GM18498 (cell line): ENCODE data around the gene LHFPL3.
"Not testable (repeated sequence)": the region's sequence is repeated elsewhere in the genome, so short reads cannot be mapped to it uniquely, and the experiment has no call there.

Experiments
- ATAC-seq: cut with Tn5 transposase; IDR thresholded peaks from one replicate; pipeline ENCODE4 v1.9.1; 2021; ENCODE audit warnings: mild to moderate bottlenecking, moderate library complexity; ENCODE audit not compliant: unreplicated experiment

Gene LHFPL3

GRCh38 chr7:104923010-104923421 is 594.6 kb downstream of the LHFPL3 start:
- peak; percentile 96 for ATAC-seq

- ATAC-seq = not testable (repeated sequence)
These were observed 597.8 kb downstream of the LHFPL3 start for GRCh38 chr7:104926189-104926588.

DNA sequence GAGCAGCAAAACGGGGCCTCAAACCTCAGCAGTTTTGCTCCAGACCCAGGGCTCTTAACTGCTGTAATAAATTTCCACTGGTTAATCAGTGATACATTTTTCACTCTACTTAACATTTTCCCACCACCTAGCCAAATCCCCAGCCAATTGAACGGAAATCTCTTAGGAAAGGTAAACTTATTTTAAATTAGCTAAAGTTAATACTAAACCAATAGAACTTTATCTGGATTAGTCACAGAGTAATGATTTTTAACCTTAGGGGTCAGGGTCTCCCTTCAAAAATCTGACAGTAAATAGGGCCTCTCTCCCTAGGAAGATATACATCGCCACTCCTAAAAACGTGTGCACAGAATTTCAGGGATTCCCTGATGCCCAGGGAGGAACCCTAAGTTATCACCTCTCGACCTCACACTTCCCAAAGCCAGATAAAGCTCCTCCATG is 598.2 kb downstream of the LHFPL3 start:
- ATAC-seq = no peak

- no peak for ATAC-seq
These were observed 598.7 kb downstream of the LHFPL3 start for GRCh38 chr7:104927055-104927454.

DNA sequence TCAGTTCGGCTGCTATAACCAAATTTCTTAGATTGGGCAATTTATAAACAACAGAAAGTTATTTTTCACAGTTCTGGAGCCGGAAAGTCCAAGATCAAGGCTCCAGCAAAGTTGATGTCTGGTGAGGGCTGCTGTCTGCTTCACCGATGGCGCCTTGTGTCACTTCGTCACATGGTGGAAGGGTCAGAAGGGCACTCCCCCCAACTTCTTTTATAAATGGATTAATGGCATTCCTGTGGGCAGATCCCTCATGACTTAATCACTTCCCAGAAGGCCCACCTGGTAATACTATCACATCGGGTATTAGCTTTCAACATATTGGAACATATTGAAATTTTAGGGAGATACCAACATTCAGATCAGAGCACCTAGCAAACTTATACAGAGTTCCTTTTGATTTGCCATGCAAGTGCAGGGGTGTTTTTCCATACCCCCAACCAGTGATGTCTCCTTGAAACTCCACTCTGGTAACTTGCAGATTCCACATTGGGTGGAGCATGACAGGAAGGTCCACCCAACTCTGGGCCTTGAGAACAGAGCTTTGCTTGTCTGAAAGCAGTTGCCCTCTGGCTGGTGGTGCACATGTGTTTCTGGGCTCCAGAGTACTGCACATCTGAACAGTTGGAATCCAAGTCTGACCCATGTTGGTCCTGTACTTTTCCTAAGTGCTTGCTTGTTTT is 600.5 kb downstream of the LHFPL3 start:
- no peak for ATAC-seq

DNA sequence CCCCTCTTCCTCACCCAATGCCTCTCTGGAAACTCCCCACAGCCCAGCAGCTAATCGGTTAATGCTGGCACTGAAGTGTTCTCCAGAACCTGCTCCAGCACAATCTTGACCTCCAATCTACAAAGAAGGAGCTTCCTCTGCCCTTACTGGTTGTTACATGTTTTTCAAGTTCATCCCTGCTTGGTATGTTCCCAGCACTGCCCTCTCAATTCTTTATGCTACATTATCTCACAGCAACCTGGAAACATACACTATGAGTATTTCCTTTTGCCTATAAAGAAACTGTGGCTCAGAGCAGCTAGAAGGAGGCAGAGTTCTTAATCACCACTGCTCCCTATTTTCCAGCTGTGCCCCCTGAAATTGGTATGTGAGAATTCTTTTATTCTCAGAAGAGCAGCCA is 601.5 kb downstream of the LHFPL3 start:
- ATAC-seq = no peak

DNA sequence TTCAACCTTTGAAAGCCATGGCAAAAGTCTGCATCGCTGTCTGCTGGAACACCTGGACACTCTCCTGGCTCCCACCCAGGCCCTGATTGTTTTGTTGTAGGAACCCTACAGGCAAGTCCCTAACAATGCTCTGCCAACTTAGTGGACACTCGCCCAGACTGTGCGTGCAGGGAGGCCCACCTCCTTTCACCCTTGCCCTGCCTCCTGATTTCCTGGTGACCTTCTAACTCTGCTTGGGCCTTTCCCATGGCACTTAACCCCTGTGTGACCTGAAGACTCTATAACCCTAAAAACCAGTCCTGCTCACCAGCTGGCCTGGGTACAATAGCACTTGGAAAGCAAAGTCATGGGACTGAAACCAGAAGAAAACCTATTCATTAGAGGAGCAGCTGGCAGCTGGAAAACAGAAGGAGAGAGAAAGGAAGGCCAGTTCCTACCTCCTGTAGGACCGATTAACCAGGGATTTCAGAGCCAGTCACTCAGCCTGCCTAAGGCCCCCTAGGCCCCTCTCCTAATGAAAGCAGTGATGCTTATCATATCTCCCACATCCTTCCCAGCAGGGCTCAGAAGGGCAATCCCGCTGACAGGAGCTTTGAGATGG is 602.9 kb downstream of the LHFPL3 start:
- no peak for ATAC-seq

GRCh38 chr7:104933022-104933421 is 604.6 kb downstream of the LHFPL3 start:
- ATAC-seq = no peak

DNA sequence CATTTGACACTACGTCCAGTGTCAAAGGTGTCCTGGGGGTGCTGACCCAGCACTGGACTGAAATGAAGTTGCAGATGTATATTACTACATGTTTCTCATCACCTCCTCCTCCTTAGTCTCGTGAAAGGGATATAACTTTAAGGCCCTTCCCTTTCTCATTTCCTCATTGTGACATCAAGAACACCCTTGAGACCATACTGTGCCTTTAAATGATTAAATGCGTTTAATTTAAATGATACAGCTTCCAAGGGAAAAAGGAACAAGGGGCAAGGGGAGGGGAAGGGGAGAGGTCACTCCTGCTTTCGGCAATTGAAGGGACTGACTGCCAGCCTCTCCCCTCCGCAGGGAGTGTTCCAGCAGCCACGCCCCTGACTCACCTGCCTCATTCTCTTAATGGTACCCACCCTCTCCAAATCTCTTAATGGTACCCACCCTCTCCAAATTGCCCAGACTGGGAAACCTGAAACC is 605.2 kb downstream of the LHFPL3 start:
- no peak for ATAC-seq

DNA sequence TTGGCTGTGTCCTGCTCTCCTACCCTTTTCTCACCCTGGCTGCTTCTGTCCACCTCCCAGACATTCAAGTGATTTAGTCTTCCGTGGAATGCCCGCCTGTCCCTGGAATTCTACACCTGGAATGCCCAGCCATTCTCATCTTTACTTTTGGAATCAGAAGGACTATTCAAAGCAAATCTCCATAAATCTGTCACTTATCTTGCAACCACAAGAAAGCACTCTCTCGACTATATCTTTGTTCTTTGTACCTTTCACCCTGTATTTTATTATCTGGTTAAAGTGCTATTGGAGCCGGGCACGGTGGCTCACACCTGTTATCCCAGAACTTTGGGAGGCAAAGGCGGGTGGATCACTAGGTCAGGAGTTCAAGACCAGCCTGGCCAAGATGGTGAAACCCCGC is 606.3 kb downstream of the LHFPL3 start:
- ATAC-seq = no peak

GRCh38 chr7:104935276-104935675 is 606.9 kb downstream of the LHFPL3 start:
- ATAC-seq = no peak

DNA sequence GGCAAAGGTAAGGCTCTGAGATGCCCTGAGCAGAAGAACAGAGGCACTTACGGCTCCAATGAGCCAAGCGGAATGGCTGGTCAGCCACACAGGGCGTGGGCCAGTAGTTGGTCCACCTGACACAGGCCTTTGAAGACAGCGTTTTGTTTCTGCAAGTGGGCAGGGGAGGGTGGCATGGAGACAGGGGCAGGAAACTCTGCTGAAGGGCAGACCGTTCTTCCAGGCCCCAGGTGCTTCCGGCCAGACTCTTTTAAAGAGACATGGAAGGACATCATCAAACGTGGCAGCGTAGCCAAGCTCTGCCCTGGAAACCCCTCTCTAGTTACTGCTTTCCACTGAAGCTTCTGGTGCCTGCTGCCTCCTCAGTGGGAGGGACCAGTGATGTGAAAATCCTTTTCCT is 608.1 kb downstream of the LHFPL3 start:
- no peak for ATAC-seq

DNA sequence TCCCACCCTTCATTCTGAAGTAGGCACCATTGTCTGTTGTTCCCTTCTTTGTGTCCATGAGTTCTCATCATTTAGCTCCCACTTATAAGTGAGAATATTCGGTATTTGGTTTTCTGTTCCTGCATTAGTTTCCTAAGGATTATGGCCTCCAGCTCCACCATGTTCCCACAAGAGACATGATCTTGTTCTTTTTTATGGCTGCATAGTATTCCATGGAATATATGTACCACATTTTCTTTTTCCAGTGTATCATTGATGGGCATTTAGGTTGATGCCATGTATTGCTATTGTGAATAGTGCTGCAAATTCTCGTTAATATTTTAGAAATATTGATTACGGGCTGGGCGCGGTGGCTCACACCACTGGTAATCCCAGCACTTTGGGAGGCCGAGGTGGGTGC is 609.1 kb downstream of the LHFPL3 start:
- not testable (repeated sequence) for ATAC-seq

GRCh38 chr7:104938741-104939390 is 610.5 kb downstream of the LHFPL3 start:
- no peak for ATAC-seq

DNA sequence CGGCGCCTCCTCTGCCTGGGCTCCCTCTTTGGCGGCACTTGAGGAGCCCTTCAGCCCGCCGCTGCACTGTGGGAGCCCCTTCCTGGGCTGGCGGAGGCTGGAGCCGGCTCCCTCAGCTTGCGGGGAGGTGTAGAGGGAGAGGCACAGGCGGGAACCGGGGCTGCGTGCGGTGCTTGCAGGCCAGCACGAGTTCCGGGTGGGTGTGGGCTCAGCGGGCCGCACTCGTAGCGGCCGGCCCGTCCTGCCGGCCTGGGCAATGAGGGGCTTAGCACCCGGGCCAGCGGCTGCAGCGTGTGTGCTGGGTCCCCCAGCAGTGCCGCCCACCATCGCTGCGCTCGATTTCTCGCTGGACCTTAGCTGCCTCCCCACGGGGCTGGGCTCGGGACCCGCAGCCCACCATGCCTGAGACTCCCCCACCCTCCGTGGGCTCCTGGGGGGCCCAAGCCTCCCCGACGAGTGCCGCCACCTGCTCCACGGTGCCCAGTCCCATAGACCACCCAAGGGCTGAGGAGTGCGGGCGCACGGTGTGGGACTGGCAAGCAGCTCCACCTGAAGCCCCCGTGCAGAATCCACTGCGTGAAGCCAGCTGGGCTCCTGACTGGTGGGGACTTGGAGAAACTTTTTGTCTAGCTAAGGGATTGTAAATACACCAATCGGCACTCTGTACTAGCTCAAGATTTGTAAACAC is 611.8 kb downstream of the LHFPL3 start:
- ATAC-seq = no peak

DNA sequence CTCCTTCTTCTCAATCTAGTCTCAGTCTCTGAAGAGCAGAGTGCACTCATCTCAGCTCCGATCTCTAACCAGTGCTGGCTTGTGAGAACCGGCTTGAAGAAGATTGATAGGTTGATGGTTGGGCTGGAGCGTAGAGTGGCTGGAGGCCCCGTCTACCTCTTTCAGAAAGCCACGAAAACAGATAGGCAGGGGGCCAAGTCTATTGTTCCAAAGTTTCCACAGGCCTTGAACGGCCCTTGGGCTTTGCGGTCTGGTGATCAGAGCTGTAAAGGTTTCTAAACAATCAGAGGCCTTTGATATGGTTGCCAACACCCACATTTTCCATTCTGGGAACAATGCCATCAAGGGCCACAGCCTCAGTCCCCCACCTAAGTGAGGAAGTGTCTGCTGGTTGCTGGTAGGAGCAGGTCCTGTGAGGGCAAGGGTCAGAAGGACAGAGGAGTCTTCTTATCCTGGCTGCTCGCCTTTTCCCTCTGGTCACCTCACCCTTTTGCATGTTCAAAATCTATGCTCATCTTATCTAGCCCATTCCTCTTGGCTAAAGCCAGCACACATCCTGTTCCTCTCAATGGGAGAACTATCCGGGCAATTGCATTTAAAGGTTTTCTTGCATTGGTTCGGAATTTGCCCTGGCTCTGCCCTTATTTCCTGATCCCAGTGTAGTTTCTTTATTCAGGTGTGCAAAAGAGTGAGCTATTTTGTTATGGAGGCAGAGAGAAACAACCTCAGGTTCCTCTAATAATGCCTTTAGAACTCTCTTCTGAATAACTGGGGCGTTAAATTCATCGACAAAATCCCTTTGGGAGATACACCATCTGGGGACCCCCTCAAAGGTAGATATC is 615.3 kb downstream of the LHFPL3 start:
- peak; percentile 56 for ATAC-seq

- ATAC-seq = no peak
These were observed 617.2 kb downstream of the LHFPL3 start for GRCh38 chr7:104945599-104945956.

GRCh38 chr7:104946338-104946737 is 617.9 kb downstream of the LHFPL3 start:
- no peak for ATAC-seq

DNA sequence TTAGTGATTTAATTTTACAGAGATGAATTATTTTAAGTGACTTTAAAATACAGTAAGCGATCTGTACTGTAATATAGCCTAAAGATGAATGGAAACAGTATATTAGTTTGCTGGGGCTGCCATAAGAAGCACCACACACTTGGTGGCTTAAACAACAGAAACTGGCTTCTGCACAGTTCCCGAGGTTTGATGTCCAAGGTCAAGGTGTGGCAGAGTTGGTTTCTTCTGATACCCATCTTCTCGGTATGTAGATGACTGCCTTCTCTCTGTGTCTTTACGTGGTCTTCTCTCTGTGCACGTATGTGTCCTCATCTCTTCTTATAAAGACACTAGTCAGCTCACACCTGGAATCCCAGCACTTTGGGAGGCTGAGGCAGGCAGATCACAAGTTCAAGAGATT is 621.6 kb downstream of the LHFPL3 start:
- no peak for ATAC-seq

GRCh38 chr7:104950754-104951153 is 622.4 kb downstream of the LHFPL3 start:
- no peak for ATAC-seq

- no peak for ATAC-seq
These were observed 623.1 kb downstream of the LHFPL3 start for GRCh38 chr7:104951546-104951945.
